ENCODE results near the gene ADGRG6. TPM values are rescaled to one million over a fixed set of nuclear protein-coding genes. Genes with fewer than 3 reads are reported as not detected.

ADGRG6 gene
- total and polyA plus RNA-seq, 9 of the 15 experiments (the other 6 are each of a cell fraction or from before 2014, with no cell fraction given) = under 0.01 to 0.11 (median 0.05) TPM; not detected in 5

GRCh38 chr6:142343938-142344337, 42.1 kb downstream of the ADGRG6 start:
- Histone ChIP-seq H3K4me1 (replicated peaks in 1 of 2; ENCODE audit: control insufficient read depth in 2 of 2, insufficient read depth in 2 of 2, low read length in 2 of 2) (no peaks in the 10 kb centered on the region), H3K9ac (ENCODE audit: insufficient read depth in 1 of 2, low read depth in 2 of 2, low read length in 2 of 2) (no peak overlapping the region), H3K4me2 (ENCODE audit: insufficient read depth, low read length) (no peak overlapping the region), H3K9me1 (ENCODE audit: control insufficient read depth, insufficient read depth, low read length) (no peaks in the 10 kb centered on the region), H3K27me3 (ENCODE audit: control insufficient read depth in 2 of 2, insufficient read depth in 2 of 2, low read length in 2 of 2) (no peaks in the 10 kb centered on the region), H3K36me3 (ENCODE audit: control insufficient read depth, insufficient read depth, low read length) (no peaks in the 10 kb centered on the region), H3K9me3 (replicated peaks; ENCODE audit: control insufficient read depth, insufficient read depth, low read depth, low read length) (no peaks in the 10 kb centered on the region), H3K79me2 (ENCODE audit: control insufficient read depth, insufficient read depth, low read length) (no peaks in the 10 kb centered on the region), H2AFZ (ENCODE audit: low read depth, low read length) (no peak overlapping the region), H4K20me1 (replicated peaks; ENCODE audit: control insufficient read depth, insufficient read depth, low read length) (no peaks in the 10 kb centered on the region), H3K4me3 (no peak overlapping the region), H3K27ac (ENCODE audit: extremely low read depth, low read depth, low read length) (no peak overlapping the region)
- in situ Hi-C loops (cut with MboI) (no loop called here), intact Hi-C loops (cut with micrococcal nuclease) (no loop called here)
- no peak for ATAC-seq
- ChIA-PET POLR2A (no interaction called here), CTCF (ENCODE audit: low intra/inter-chr PET ratio) (no interaction called here)
- FAIRE-seq = no peak
- WGBS (ENCODE audit: insufficient coverage, low coverage, missing lambda C conversion rate) = 0% methylated on average over 1 of the region's 1 CpG
- BruUV-seq (replicated peaks) = no TSS peak
- DNase-seq (ENCODE audit: extremely low read depth in 1 of 4, low spot score in 3 of 4) = no peak
- TF ChIP-seq MCM3 (IDR thresholded peaks at IDR 0.05) = no peak
- TF ChIP-seq ZBTB33 (CRISPR knock-in tag; IDR thresholded peaks at IDR 0.05) = no peak
- no peak for TF ChIP-seq FOXA3 (CRISPR knock-in tag; conservative IDR thresholded peaks at IDR 0.05 in 1 of 2, IDR thresholded peaks at IDR 0.05 in 1 of 2)
- TF ChIP-seq ZFX (CRISPR knock-in tag; IDR thresholded peaks at IDR 0.05) = no peak
- TF ChIP-seq POLR2AphosphoS5 (IDR thresholded peaks at IDR 0.05; ENCODE audit: control insufficient read depth, insufficient read depth, low read depth, low read length) = no peak
- no peak for TF ChIP-seq SP1 (CRISPR knock-in tag; IDR thresholded peaks at IDR 0.05)
- no peak for TF ChIP-seq ZNF764 (CRISPR knock-in tag; IDR thresholded peaks at IDR 0.05; ENCODE audit: low read depth)
- TF ChIP-seq HBP1 (CRISPR knock-in tag; IDR thresholded peaks at IDR 0.05) = no peak
- TF ChIP-seq ZNF436 (CRISPR knock-in tag; IDR thresholded peaks at IDR 0.05) = no peak
- TF ChIP-seq NELFE (IDR thresholded peaks at IDR 0.05; ENCODE audit: insufficient read depth, insufficient read length) = no peak
- TF ChIP-seq CREBBP (IDR thresholded peaks at IDR 0.05; ENCODE audit: low read depth, low read length) = no peak
- no peak for TF ChIP-seq SMAD4 (CRISPR knock-in tag; conservative IDR thresholded peaks at IDR 0.05)
- TF ChIP-seq MTF1 (CRISPR knock-in tag; IDR thresholded peaks at IDR 0.05; ENCODE audit: borderline replicate concordance) = no peak
- TF ChIP-seq NCOA2 (IDR thresholded peaks at IDR 0.05; ENCODE audit: partially characterized antibody in 2 of 2) = no peak
